Suppressor macrophage (primary cell): ENCODE data around the gene PCDHA6.
"Not testable (repeated sequence)": the region's sequence is repeated elsewhere in the genome, so short reads cannot be mapped to it uniquely, and the experiment has no call there.

ENCODE experiments used
- DNase-seq, 4 experiments: peaks; one replicate each; pipeline ENCODE4 v3.0.0-alpha.2; 2020 to 2022
- total RNA-seq, 17 experiments: gene quantifications; one replicate each; lab custom pipeline; 2026; ENCODE audit warnings: mixed read lengths in 6 of 17, inconsistent platforms in 3 of 17; lab: John Stamatoyannopoulos, UW

The PCDHA6 gene
- total RNA-seq: 0 to 1.2 (median 0) reads per million in 17 experiments

DNA sequence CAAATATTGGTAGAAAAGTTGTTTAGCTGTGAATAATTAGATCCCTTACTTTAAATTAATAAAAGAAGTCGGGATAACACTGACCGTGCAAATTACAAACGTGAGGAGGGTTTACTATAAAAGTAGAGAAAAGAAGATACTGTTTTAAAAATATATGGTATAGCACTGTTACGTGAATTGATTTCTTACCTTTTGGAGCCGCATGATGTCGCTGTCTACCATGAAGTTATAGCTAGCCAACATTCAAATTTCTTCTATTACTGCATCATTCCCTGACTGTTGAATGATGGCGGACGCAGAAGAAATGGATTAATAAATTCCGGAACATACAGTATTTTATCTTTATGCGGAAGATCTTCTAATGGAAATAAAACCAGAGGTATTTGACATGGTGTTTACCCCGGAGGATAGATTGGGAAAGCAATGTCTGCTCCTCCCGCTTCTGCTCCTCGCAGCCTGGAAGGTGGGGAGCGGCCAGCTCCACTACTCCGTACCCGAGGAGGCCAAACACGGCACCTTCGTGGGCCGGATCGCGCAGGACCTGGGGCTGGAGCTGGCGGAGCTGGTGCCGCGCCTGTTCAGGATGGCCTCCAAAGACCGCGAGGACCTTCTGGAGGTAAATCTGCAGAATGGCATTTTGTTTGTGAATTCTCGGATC lies at the start of gene PCDHA6:
Gene PCDHA6 (plus strand): TSS at position 257 of the 658 bp plus-strand sequence. CDS start 132 bp downstream, at position 389.
- DNase-seq: peak in 1 of 4 experiments; percentile 1

GRCh38 chr5:140780512-140780911 lies 47.2 kb upstream of the PCDHA6 start:
- no peak for DNase-seq

- DNase-seq: peak in 2 of 4 experiments; percentile 6 to 7
Measured at GRCh38 chr5:140785905-140786686, 41.7 kb upstream of the PCDHA6 start, which contains the start of gene PCDHA1. Gene PCDHA1, plus strand, starts transcription at chr5:140786140.

GRCh38 chr5:140787422-140787821 lies 40.3 kb upstream of the PCDHA6 start:
- not testable (repeated sequence) for DNase-seq

GRCh38 chr5:140787849-140788504 lies 39.8 kb upstream of the PCDHA6 start:
- not testable (repeated sequence) for DNase-seq

DNA sequence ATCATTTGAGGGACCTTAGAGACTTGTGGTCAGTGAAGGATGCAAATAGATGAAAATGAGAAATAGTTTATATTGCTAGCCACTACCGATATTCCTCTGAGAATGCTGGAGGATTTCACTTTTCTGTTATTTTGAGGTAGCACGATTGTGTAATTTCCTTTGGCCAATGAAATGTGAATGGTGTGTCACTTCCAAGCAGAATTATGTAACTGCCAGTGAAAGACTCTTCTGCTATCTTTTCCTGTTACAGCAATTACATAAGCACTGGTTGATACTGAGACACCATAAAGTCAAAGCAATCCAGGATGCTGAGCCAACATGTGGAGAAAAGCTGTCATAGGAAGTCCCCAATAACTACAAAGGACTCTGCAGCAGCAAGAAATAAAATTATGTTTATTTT lies 36.7 kb upstream of the PCDHA6 start:
- DNase-seq: no peak

DNA sequence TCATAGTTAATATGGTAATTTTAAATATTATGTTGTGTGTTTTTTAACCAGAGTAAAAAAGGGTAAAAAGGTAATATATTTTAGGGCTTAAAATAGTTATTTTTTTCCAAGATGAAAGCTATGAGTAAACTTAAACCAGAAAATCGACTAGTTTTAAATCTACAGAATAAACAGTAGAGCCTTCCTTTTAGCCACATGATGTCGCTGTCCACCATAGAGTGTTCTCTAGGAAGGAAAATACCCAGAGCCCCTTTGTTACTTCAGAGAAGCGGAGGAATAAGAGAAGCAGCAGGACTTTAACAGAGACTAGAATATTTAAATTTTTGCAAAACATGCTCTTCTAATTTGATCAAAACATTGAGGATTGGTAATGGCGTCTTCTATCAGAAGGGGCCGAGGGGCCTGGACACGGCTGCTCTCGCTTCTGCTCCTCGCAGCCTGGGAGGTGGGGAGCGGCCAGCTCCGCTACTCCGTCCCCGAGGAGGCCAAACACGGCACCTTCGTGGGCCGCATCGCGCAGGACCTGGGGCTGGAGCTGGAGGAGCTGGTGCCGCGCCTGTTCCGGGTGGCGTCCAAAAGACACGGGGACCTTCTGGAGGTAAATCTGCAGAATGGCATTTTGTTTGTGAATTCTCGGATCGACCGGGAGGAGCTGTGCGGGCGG lies 33.0 kb upstream of the PCDHA6 start, which contains the start of gene PCDHA2:
Gene PCDHA2 (plus strand): TSS at position 258 of the 664 bp plus-strand sequence.
- no peak for DNase-seq

- peak in 1 of 4 experiments; percentile 2 for DNase-seq
Measured at GRCh38 chr5:140795259-140795641, 32.5 kb upstream of the PCDHA6 start.

GRCh38 chr5:140796072-140796717 lies 31.6 kb upstream of the PCDHA6 start:
- DNase-seq: not testable (repeated sequence)

DNA sequence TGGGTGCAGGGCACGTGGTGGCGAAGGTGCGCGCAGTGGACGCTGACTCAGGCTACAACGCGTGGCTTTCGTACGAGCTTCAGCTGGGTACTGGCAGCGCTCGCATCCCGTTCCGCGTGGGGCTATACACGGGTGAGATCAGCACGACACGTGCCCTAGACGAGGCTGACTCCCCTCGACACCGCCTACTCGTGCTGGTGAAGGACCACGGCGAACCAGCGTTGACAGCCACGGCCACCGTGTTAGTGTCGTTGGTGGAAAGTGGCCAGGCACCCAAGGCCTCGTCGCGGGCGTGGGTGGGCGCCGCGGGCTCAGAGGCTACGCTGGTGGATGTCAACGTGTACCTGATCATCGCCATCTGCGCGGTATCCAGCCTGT lies 31.1 kb upstream of the PCDHA6 start:
- DNase-seq: no peak

DNA sequence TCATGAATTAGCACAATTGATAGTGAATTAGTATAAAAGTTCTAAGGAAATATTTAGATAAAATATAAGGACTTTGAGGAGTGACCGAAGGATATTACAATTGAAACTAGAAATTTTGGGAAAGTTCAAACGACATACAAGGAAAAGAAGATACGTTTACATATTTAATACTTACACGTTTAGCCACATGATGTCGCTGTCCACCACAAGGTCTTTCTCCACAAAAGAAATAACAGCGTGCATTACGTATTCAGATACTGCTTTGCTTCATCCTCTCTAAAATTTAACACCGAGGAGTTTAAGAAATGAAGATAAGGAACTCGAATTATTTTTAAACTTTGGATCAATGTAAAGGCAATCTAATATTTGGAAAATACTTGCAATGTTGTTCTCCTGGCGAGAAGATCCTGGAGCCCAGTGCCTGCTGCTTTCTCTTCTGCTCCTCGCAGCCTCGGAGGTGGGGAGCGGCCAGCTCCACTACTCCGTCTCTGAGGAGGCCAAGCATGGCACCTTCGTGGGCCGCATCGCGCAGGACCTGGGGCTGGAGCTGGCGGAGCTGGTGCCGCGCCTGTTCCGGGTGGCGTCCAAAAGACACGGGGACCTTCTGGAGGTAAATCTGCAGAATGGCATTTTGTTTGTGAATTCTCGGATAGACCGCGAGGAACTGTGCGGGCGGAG lies 26.8 kb upstream of the PCDHA6 start, which contains the start of gene PCDHA3:
Gene PCDHA3 (plus strand): TSS at position 242 of the 678 bp plus-strand sequence.
- no peak for DNase-seq

GRCh38 chr5:140801494-140801841 lies 26.3 kb upstream of the PCDHA6 start:
- no peak for DNase-seq

DNA sequence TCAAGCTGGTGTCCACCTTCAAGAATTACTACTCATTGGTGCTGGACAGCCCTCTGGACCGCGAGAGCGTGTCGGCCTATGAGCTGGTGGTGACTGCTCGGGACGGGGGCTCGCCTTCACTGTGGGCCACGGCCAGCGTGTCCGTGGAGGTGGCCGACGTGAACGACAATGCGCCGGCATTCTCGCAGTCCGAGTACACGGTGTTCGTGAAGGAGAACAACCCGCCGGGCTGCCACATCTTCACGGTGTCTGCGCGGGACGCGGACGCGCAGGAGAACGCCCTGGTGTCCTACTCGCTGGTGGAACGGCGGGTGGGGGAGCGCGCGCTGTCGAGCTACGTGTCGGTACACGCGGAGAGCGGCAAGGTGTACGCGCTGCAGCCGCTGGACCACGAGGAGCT lies 25.4 kb upstream of the PCDHA6 start:
- DNase-seq: not testable (repeated sequence)

DNA sequence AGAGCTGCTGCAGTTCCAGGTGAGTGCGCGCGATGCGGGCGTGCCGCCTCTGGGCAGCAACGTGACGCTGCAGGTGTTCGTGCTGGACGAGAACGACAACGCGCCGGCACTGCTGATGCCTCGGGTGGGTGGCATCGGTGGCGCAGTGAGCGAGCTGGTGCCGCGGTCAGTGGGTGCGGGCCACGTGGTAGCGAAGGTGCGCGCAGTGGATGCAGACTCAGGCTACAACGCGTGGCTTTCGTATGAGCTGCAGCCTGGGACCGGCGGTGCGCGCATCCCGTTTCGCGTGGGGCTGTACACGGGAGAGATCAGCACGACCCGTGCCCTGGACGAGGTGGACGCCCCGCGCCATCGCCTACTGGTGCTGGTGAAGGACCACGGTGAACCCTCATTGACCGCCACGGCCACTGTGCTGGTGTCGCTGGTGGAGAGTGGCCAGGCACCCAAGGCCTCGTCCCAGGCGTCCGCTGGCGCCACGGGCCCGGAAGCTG lies 24.9 kb upstream of the PCDHA6 start:
- no peak for DNase-seq

GRCh38 chr5:140806834-140807775 lies 20.7 kb upstream of the PCDHA6 start, which contains the start of gene PCDHA4:
Gene PCDHA4, plus strand, starts transcription at chr5:140807068.
- DNase-seq: peak; percentile 4 to 17 (median 12)

GRCh38 chr5:140808241-140808888 lies 19.4 kb upstream of the PCDHA6 start:
- not testable (repeated sequence) for DNase-seq

- no peak for DNase-seq
Measured at GRCh38 chr5:140808889-140809291, 18.9 kb upstream of the PCDHA6 start.

DNA sequence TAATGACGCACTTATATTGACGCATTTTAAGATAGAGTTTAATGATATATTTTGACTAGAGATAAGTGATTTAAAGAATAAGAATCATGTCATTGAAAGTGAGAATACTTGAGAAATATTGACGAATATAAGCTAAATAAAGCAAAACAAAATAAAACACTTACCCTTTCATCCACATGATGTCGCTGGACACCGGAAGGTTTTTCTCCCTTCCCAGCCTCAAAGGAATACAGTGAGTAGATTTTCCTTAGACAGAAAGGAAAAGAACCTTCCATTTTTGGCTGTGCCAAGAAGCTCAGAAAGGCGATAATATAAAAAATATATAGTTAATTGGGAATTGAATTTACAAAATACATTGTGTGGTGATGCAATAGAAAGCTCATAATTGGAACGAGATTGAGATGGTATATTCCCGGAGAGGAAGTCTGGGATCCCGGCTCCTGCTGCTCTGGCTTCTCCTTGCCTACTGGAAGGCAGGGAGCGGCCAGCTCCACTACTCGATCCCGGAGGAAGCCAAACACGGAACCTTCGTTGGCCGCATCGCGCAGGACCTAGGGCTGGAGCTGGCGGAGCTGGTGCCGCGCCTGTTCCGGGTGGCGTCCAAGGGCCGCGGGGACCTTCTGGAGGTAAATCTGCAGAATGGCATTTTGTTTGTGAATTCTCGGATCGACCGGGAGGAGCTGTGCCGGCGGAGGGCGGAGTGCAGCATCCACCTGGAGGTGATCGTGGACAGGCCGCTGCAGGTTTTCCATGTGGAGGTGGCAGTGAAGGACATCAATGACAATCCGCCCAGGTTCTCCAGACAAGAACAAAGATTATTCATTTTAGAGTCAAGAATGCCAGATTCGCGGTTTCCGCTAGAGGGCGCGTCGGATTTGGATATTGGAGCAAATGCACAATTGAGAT lies 6.1 kb upstream of the PCDHA6 start, which contains the start of gene PCDHA5:
Gene PCDHA5 (plus strand): TSS at position 239 of the 906 bp plus-strand sequence.
- DNase-seq: peak; percentile 16 to 33 (median 26)
